GM20431 (cell line): ENCODE results near the gene CHCHD6.

ENCODE experiments used
- in situ Hi-C: fragments of 300-500 bp; cut with MseI, MboI; formaldehyde crosslinking; loops from one replicate; pipeline ENCODE4 v1.15.0; 2020; ENCODE audit warnings: low sequenced_read_pairs; ENCODE audit not compliant: unreplicated experiment

Gene CHCHD6

GRCh38 chr3:126847061-126847460, 143.0 kb downstream of the CHCHD6 start:
- in situ Hi-C loops = no loop called here

GRCh38 chr3:126848991-126849390, 145.0 kb downstream of the CHCHD6 start:
- in situ Hi-C loops = no loop called here

GRCh38 chr3:126849768-126850167, 145.7 kb downstream of the CHCHD6 start:
- in situ Hi-C loops = no loop called here

- in situ Hi-C loops = no loop called here
Observed at GRCh38 chr3:126850370-126851085, 146.5 kb downstream of the CHCHD6 start.

- in situ Hi-C loops = no loop called here
Observed at GRCh38 chr3:126851382-126851781, 147.3 kb downstream of the CHCHD6 start.

- in situ Hi-C loops = no loop called here
Observed at GRCh38 chr3:126851934-126852333, 147.9 kb downstream of the CHCHD6 start.

GRCh38 chr3:126852511-126852910, 148.5 kb downstream of the CHCHD6 start:
- in situ Hi-C loops = no loop called here

GRCh38 chr3:126854666-126855065, 150.6 kb downstream of the CHCHD6 start:
- in situ Hi-C loops = no loop called here

- in situ Hi-C loops = no loop called here
Observed at GRCh38 chr3:126855374-126855773, 151.3 kb downstream of the CHCHD6 start.

- in situ Hi-C loops = no loop called here
Observed at GRCh38 chr3:126857928-126858327, 153.9 kb downstream of the CHCHD6 start.

- in situ Hi-C loops = no loop called here
Observed at GRCh38 chr3:126858401-126858800, 154.4 kb downstream of the CHCHD6 start.

GRCh38 chr3:126858887-126859286, 154.8 kb downstream of the CHCHD6 start:
- in situ Hi-C loops = no loop called here

GRCh38 chr3:126859415-126860246, 155.6 kb downstream of the CHCHD6 start:
- in situ Hi-C loops = no loop called here

- in situ Hi-C loops = no loop called here
Observed at GRCh38 chr3:126865736-126866135, 161.7 kb downstream of the CHCHD6 start.

GRCh38 chr3:126866175-126866759, 162.2 kb downstream of the CHCHD6 start:
- in situ Hi-C loops = no loop called here

GRCh38 chr3:126867190-126867862, 163.3 kb downstream of the CHCHD6 start:
- in situ Hi-C loops = no loop called here

GRCh38 chr3:126867863-126868200, 163.8 kb downstream of the CHCHD6 start:
- in situ Hi-C loops = no loop called here

- in situ Hi-C loops = no loop called here
Observed at GRCh38 chr3:126870608-126871210, 166.7 kb downstream of the CHCHD6 start.

- in situ Hi-C loops = no loop called here
Observed at GRCh38 chr3:126872701-126873342, 168.8 kb downstream of the CHCHD6 start.

- in situ Hi-C loops = no loop called here
Observed at GRCh38 chr3:126873416-126873815, 169.4 kb downstream of the CHCHD6 start.
